TTC549 (cell line): ENCODE data around the gene CDCA7.
"Not testable (repeated sequence)": the region's sequence is repeated elsewhere in the genome, so short reads cannot be mapped to it uniquely, and the experiment has no call there.

Source experiments
- FAIRE-seq: peaks from 2 replicates; lab custom pipeline; 2012; peaks lifted over from hg19 to GRCh38; lab: Jason Lieb, UNC

CDCA7 gene

DNA sequence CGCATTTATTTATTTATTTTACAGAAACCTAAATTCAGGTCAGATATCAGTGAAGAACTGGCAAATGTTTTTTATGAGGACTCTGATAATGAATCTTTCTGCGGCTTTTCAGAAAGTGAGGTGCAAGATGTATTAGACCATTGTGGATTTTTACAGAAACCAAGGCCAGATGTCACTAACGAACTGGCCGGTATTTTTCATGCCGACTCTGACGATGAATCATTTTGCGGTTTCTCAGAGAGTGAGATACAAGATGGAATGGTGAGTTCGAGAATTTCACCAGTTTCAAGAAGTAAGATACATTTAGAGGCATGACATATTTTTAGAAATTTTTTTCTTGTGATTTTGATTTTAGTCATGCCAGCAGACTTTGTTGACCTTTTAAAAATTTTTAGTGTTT lies 4.6 kb downstream of the CDCA7 start:
- no peak for FAIRE-seq

DNA sequence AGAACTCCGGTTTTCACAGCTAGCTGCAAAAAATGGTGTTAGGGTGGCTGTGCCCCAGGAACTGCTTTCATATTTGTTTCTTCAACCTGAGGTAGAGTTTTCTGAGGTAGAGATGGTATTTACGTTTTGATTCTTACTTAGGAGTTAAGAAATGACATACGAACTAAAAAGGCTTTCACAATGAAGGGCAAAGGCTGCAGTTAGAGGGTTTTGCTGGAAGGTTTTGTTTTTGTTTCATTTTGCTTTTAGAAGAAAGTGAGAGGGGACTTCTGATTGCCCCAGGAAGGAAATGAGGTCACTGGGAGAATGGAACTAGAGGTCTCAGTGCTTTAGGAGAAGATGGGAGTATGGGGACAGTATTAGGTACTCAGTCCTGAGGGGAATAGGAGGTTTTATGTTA lies 15.5 kb downstream of the CDCA7 start:
- no peak for FAIRE-seq

GRCh38 chr2:173371023-173371422 lies 16.4 kb downstream of the CDCA7 start:
- FAIRE-seq, result no peak

DNA sequence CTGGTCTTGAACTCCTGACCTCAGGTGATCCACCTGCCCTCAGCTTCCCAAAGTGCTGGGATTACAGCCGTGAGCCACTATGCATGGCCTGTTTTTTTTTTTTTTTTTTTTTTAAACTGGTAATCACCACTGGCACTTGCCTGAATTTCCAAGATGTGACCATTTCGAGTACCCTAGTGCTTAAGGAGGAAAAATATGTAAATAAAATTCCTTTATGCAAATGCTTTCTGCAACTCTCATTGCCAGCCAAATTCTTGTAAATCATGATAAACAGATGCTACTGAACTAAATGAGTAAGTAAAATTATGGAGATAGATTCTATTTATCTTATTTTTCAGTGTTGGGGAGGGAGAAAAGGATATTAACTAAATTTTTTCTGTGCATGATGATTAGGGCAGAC lies 18.6 kb downstream of the CDCA7 start:
- FAIRE-seq, result no peak

DNA sequence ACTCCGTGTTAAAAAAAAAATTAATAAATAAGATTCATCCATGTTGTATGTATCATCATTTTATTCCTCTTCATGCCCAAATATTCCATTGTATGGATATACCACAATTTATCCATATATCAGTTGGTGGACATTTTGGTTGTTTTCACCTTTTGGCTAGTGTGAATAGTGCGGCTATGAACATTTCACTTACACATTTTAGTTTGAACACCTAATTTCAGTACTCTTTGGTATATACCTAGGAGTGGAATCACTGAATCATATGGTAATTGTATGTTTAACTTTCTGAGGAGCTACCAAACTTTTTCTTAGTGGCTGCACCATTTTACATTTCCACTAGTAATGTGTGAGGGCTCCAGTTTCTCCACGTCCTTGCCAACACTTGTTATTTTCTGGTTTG lies 20.0 kb downstream of the CDCA7 start:
- FAIRE-seq, result no peak

- FAIRE-seq, result not testable (repeated sequence)
Measured at GRCh38 chr2:173385534-173385933, 30.9 kb downstream of the CDCA7 start.

GRCh38 chr2:173386021-173386737 lies 31.5 kb downstream of the CDCA7 start:
- no peak for FAIRE-seq

DNA sequence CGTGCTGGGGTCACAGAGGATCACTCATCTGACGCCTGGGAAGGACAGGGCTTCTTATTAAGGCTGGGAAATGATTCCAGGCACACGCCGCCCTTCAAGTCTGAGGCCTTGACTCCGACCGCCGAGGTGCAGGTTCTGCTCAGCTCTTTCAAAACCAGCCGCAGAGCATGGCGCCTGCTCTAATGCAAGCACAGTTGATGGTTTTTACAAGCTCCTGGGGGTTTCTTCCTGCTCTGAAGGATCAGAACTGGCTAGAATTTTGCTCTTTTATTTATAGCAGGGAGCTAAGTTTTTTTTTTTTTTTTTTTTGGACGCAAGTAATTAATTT lies 32.0 kb downstream of the CDCA7 start:
- FAIRE-seq, result no peak

- FAIRE-seq, result no peak
Measured at GRCh38 chr2:173387079-173387478, 32.4 kb downstream of the CDCA7 start.

DNA sequence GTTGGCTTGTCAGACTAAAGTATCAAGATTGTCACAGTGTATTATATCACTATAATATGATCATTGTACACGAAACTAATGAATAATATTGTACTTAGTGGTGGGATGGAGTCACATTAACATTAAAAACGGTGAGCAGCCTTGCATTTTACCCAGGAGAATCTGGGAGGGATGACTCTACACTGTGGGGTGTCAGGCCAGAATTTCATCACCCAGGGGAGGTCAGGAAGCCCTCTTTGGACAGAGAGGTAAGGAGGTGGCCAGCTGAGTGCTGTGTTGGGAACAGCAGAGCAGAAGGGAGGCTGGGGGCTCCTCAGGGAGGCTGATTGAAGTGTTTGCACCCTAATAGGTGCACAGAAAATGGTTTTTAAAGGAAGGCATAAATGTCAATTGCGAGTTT lies 33.0 kb downstream of the CDCA7 start:
- FAIRE-seq, result no peak

GRCh38 chr2:173388795-173389194 lies 34.1 kb downstream of the CDCA7 start:
- FAIRE-seq, result no peak

- FAIRE-seq, result no peak
Measured at GRCh38 chr2:173390036-173390435, 35.4 kb downstream of the CDCA7 start.

DNA sequence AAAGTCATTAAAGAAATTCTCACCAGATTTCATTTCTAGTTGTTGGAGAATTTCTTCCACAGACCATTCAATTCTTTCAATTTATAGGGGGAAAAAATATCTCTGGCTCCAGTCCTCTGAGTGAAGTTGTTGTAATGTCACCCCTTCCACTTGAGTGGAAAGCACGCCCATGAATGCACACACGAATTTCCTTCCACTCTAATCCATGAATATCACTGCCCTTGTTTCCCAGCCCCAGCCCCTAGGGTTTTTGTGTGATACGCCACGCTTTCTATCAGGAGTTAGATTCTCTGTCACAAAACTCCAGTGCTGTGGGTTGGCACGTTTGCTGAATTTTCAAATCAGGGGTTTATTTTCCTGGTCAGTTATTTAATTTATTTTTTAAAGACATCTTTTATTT lies 38.1 kb downstream of the CDCA7 start:
- FAIRE-seq, result no peak

DNA sequence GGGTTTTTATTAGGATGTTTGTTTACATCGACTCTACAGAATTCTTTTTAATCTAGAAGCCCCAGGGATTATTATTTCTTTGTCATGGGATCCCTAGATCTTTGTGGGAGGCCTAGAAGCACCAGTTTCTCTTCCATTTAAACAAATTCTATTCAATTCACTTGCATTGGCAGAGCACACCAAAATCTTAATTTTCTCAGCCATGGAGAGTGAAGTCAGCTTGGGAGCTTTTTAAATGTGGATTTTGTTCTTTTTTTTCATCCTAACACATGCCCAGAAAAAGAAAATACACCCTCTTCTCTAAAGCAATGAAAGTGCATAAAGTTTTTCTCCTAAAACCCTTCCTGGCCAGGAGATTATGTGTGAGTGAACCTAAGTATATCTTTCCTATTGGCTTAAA lies 38.5 kb downstream of the CDCA7 start:
- no peak for FAIRE-seq

GRCh38 chr2:173393636-173394035 lies 39.0 kb downstream of the CDCA7 start:
- no peak for FAIRE-seq

DNA sequence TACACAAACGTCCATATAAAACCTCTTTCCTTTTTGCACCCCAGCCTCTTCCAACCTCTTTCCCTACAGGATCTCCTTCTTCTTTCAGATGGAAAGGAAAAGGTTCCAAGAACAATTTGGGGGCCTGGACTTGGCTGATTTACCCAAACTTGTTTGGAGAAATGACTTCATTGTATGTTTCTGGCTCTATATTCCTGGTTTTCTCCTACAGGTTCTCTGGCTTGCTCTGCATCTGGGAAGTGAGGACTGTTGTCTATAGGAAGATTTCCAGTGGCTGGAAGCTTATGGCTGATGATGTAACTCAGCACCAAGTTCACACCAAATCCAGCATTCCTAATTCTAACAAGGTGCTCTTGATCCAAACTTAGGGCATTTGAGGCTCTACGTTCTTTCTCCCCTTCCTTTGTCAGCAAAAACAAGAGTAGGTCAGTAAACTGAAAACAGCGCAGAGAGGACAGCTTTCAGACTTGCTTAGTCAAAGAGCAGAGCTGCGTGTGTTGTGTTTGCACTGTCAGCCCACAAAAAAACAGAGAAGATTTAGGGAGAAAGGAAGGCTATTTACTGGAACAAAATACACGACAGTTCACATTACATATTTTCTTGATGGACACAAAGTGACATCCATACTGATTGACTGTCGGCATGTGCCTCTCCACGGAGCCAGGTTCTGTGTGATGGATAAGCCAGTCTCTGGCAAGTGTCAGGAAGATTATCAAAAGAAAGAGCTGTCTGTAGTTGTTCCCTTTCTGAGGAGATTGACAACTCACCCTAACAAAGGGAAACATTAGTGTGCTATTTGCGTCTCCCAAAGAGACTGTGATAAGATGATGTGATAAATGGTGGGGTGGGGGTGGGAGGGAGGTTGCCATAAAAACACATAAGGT lies 39.7 kb downstream of the CDCA7 start:
- no peak for FAIRE-seq

DNA sequence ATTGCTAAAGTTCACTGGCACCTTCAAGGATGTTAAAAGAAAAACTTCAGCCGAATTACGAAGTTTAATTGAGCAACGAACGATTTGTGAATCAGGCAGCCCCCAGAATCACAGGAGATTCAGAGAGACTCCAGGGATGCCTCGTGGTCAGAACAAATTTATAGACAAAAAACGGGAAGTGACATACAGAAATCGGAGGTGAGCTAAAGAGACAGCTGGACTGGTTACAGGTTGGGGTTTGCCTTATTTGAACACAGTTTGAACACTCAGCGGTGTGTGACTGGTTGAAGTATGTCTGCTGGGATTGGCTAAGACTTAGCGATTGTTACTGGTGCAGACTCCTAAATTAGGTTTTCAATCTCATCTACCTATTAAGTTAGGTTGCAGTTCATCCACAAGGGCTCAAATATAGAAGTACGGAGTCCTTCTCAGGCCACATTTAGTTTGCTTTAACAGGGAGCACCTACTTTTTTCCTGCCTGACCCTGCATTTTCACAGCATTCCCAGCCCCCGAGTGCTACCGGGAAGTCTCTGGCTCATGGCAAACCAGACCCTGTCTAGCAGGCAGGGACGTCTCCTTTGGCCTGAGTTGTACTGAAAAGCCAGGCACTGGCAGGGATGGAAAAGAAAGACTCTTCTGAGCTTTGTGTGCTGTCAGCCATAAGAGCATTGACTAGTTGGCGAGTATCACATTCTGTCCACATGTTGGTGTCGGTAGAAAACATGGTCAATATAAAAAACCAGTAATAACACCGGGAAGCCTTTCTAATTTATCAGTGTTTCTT lies 41.1 kb downstream of the CDCA7 start:
- FAIRE-seq, result no peak

DNA sequence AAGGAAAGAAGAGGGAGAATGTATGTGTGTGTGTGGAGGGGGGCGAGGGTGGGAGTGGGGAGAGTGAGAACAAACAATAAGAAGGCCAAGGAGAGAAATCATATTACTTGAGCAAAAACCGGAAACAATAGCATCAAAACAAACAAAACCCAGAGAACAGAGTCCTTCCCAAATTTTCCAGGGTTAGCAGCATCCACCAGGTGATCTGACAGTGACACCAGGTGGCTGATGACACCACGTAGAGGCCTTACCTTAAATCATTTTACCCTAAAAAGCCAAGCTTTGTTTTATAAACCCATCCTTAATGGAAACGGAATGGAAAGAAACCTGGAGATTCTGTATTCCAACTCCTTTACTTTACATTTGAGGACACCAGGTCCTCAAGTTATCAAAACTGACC lies 42.9 kb downstream of the CDCA7 start:
- FAIRE-seq, result no peak

DNA sequence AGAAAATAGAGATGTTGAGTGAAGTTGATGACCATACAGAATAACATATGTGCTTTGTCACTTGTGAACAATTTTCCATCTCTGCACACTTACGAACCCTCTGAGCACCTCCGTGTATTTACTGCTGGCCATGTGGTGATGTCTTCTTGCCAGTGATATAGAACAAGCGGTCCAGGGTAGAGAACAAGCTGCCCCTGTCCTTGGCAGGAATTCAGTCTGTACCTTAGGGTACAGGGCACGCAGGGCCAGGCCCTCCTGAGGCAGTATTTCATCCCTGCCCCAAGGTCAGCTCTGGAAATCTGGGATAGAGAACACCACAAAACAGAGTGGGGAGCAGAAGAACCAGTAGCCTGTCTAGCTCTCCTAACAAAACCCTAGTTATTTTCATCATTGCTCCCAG lies 44.6 kb downstream of the CDCA7 start:
- FAIRE-seq, result no peak

GRCh38 chr2:173400760-173401159 lies 46.1 kb downstream of the CDCA7 start:
- no peak for FAIRE-seq

GRCh38 chr2:173401716-173402326 lies 47.1 kb downstream of the CDCA7 start:
- FAIRE-seq, result no peak

- peak; percentile 92 for FAIRE-seq
Measured at GRCh38 chr2:173402405-173402974, 47.8 kb downstream of the CDCA7 start.
